SK-N-SH treated with all-trans-retinoic acid at 6 μM for 48 hours (cell line): ENCODE results near the gene ANGPTL3.
"Not testable (repeated sequence)": the region's sequence is repeated elsewhere in the genome, so short reads cannot be mapped to it uniquely, and the experiment has no call there.

Source experiments
- ATAC-seq: fragments of 200-7000 bp; cut with Tn5 transposase; 3 replicates; pipeline ENCODE4 v1.9.1; 2020; ENCODE audit warnings: mild to moderate bottlenecking, moderate library complexity
- ARNTL ChIP-seq: fragments of 450-650 bp; formaldehyde crosslinking; IDR thresholded peaks from 2 replicates; pipeline ENCODE4 v1.5.0; 2020; ENCODE audit warnings: low read depth, mild to moderate bottlenecking, moderate library complexity, borderline replicate concordance
- CREB5 ChIP-seq: fragments of 250-450 bp; sonication (Bioruptor Pico); IDR thresholded peaks from 2 replicates; pipeline ENCODE4 v1.5.1; 2020; ENCODE audit warnings: low read depth, mild to moderate bottlenecking, moderate library complexity
- CSDC2 ChIP-seq: fragments of 250-450 bp; sonication (Bioruptor Pico); IDR thresholded peaks from 2 replicates; pipeline ENCODE4 v1.5.0; 2020; ENCODE audit warnings: mild to moderate bottlenecking, moderate library complexity
- CSRNP3 ChIP-seq: fragments of 250-450 bp; sonication (Bioruptor Pico); IDR thresholded peaks from 2 replicates; pipeline ENCODE4 v1.5.1; 2021; ENCODE audit warnings: mild to moderate bottlenecking, moderate library complexity
- ESRRG ChIP-seq: fragments of 250-450 bp; sonication (Bioruptor Pico); IDR thresholded peaks from 2 replicates; pipeline ENCODE4 v1.6.1; 2021; ENCODE audit warnings: mild to moderate bottlenecking
- ISL1 ChIP-seq: fragments of 250-450 bp; sonication (Bioruptor Pico); IDR thresholded peaks from 2 replicates; pipeline ENCODE4 v2.1.2; 2022; ENCODE audit warnings: mild to moderate bottlenecking, moderate library complexity
- PATZ1 ChIP-seq: fragments of 250-450 bp; sonication (Bioruptor Pico); IDR thresholded peaks from 2 replicates; pipeline ENCODE4 v1.8.0; 2020; ENCODE audit warnings: mild to moderate bottlenecking, moderate library complexity, borderline replicate concordance
- POU6F1 ChIP-seq: fragments of 250-450 bp; sonication (Bioruptor Pico); IDR thresholded peaks from 2 replicates; pipeline ENCODE4 v1.8.0; 2021; ENCODE audit warnings: low read depth, mild to moderate bottlenecking, moderate library complexity, borderline replicate concordance
- PPARA ChIP-seq: fragments of 250-450 bp; sonication (Bioruptor Pico); IDR thresholded peaks from 2 replicates; pipeline ENCODE4 v1.5.0; 2020; ENCODE audit warnings: mild to moderate bottlenecking, borderline replicate concordance
- SNAI2 ChIP-seq: fragments of 250-450 bp; sonication (Bioruptor Pico); IDR thresholded peaks from 2 replicates; pipeline ENCODE4 v1.5.0; 2020; ENCODE audit warnings: mild to moderate bottlenecking, moderate library complexity
- TCF4 ChIP-seq: fragments of 250-450 bp; sonication (Bioruptor Pico); IDR thresholded peaks from 2 replicates; pipeline ENCODE4 v1.8.0; 2021; ENCODE audit warnings: mild to moderate bottlenecking, moderate library complexity, borderline replicate concordance
- TSHZ2 ChIP-seq: fragments of 250-450 bp; sonication (Bioruptor Pico); IDR thresholded peaks from 2 replicates; pipeline ENCODE4 v1.5.0; 2020; ENCODE audit warnings: mild to moderate bottlenecking, moderate library complexity
- ZC3H10 ChIP-seq: fragments of 250-450 bp; sonication (Bioruptor Pico); IDR thresholded peaks from 2 replicates; pipeline ENCODE4 v1.5.1; 2021; ENCODE audit warnings: mild to moderate bottlenecking, moderate library complexity
- ZFP3 ChIP-seq: fragments of 250-450 bp; sonication (Bioruptor Pico); IDR thresholded peaks from 2 replicates; pipeline ENCODE4 v1.5.0; 2020; ENCODE audit warnings: mild to moderate bottlenecking, moderate library complexity
- ZFP30 ChIP-seq: fragments of 450-650 bp; formaldehyde crosslinking; IDR thresholded peaks from 2 replicates; pipeline ENCODE4 v1.5.0; 2022; ENCODE audit warnings: mild to moderate bottlenecking, moderate library complexity
- ZNF565 ChIP-seq: fragments of 450-650 bp; formaldehyde crosslinking; conservative IDR thresholded peaks from 2 replicates; pipeline ENCODE4 v1.5.0; 2020; ENCODE audit warnings: low read depth, mild to moderate bottlenecking, moderate library complexity
- ZNF70 ChIP-seq: fragments of 450-650 bp; formaldehyde crosslinking; IDR thresholded peaks from 2 replicates; pipeline ENCODE4 v1.5.0; 2020; ENCODE audit warnings: mild to moderate bottlenecking, moderate library complexity
- ZNF8 ChIP-seq: fragments of 450-650 bp; formaldehyde crosslinking; IDR thresholded peaks from 2 replicates; pipeline ENCODE4 v1.5.0; 2020; ENCODE audit warnings: mild to moderate bottlenecking, moderate library complexity

ANGPTL3 gene

GRCh38 chr1:62571517-62571916, 25.8 kb upstream of the ANGPTL3 start:
- TF ChIP-seq ZNF8 (CRISPR knock-in tag), result peak; percentile 78
- ATAC-seq, result not testable (repeated sequence)

GRCh38 chr1:62572476-62572875, 24.8 kb upstream of the ANGPTL3 start:
- no peak for ATAC-seq
- TF ChIP-seq PPARA (CRISPR knock-in tag), result no peak
- no peak for TF ChIP-seq ZFP3
- no peak for TF ChIP-seq ZNF565
- no peak for TF ChIP-seq TSHZ2
- no peak for TF ChIP-seq ESRRG
- no peak for TF ChIP-seq ZNF8 (CRISPR knock-in tag)
- TF ChIP-seq ZFP30, result no peak
- no peak for TF ChIP-seq POU6F1 (CRISPR knock-in tag)
- TF ChIP-seq ISL1 (CRISPR knock-in tag), result no peak
- no peak for TF ChIP-seq CSDC2
- TF ChIP-seq ARNTL (CRISPR knock-in tag), result no peak
- no peak for TF ChIP-seq TCF4 (CRISPR knock-in tag)
- no peak for TF ChIP-seq PATZ1 (CRISPR knock-in tag)
- no peak for TF ChIP-seq CREB5 (CRISPR knock-in tag)
- TF ChIP-seq CSRNP3, result no peak

- ATAC-seq, result no peak
Observed at GRCh38 chr1:62573675-62574074, 23.6 kb upstream of the ANGPTL3 start.

More at GRCh38 chr1:62573675-62574074, 23.6 kb upstream of the ANGPTL3 start:
- TF ChIP-seq ZFP3 (no peak), ZNF70 (CRISPR knock-in tag) (no peak), ZC3H10 (CRISPR knock-in tag) (no peak), POU6F1 (CRISPR knock-in tag) (no peak), SNAI2 (CRISPR knock-in tag) (no peak), CREB5 (CRISPR knock-in tag) (no peak), ZFP30 (no peak)
